A673 (cell line): ENCODE measurements around the gene ATP8B1. TPM values are rescaled to one million over a fixed set of nuclear protein-coding genes. Genes with fewer than 3 reads are reported as not detected.

ENCODE experiments used
- BruUV-seq: library from RNA; stranded (reverse); fragments of 400-500 nt; replicated peaks from 2 replicates; lab custom pipeline; 2021; lab: Mats Ljungman, UMichigan
- CTCF ChIA-PET: fragments of 300-600 bp; sonication (Branson Sonifier 250); formaldehyde crosslinking; loops from one replicate; lab custom pipeline; 2022; ENCODE audit warnings: antibody characterized with exemption; lab: Charles Lee
- POLR2A ChIA-PET: fragments of 300-600 bp; sonication (Branson Sonifier 250); formaldehyde crosslinking; loops from one replicate; lab custom pipeline; 2022; ENCODE audit warnings: antibody characterized with exemption; ENCODE audit not compliant: low non-redundant PET; lab: Charles Lee
- DNase-seq: peaks from one replicate; pipeline ENCODE4 v3.0.0-alpha.2; 2015; ENCODE audit warnings: low spot score
- H3K27ac ChIP-seq: fragments of 200-600 bp; sonication (generic); 2 replicates; pipeline ENCODE4 v1.5.1; 2016; ENCODE audit warnings: mixed run types, low read depth, mild to moderate bottlenecking, mixed read lengths, antibody characterized with exemption, low read length; ENCODE audit not compliant: poor library complexity, severe bottlenecking
- H3K27me3 ChIP-seq: fragments of 200-600 bp; sonication (generic); replicated peaks from 2 replicates; pipeline ENCODE4 v1.6.1; 2017; ENCODE audit warnings: mixed run types, low read depth, mild to moderate bottlenecking, mixed read lengths, antibody characterized with exemption, low read length; ENCODE audit not compliant: insufficient read depth, poor library complexity
- H3K36me3 ChIP-seq: fragments of 200-600 bp; sonication (generic); 2 replicates; pipeline ENCODE4 v1.6.1; 2016; ENCODE audit warnings: mixed run types, mild to moderate bottlenecking, mixed read lengths, antibody characterized with exemption, low read length; ENCODE audit not compliant: insufficient read depth, poor library complexity, severe bottlenecking
- H3K4me1 ChIP-seq: fragments of 200-600 bp; sonication (generic); 2 replicates; pipeline ENCODE4 v1.6.1; 2017; ENCODE audit warnings: mixed run types, mild to moderate bottlenecking, mixed read lengths, antibody characterized with exemption, low read length; ENCODE audit not compliant: insufficient read depth, poor library complexity, severe bottlenecking
- H3K4me3 ChIP-seq: fragments of 200-600 bp; sonication (generic); 2 replicates; pipeline ENCODE4 v1.5.1; 2016; ENCODE audit warnings: low read depth, mixed run types, mild to moderate bottlenecking, mixed read lengths, low read length; ENCODE audit not compliant: poor library complexity, severe bottlenecking
- H3K9me3 ChIP-seq: fragments of 200-600 bp; sonication (generic); 2 replicates; pipeline ENCODE4 v1.6.1; 2016; ENCODE audit warnings: mixed run types, low read depth, mild to moderate bottlenecking, mixed read lengths, antibody characterized with exemption, low read length; ENCODE audit not compliant: poor library complexity, severe bottlenecking
- EZH2 ChIP-seq: fragments of 200-600 bp; sonication (generic); IDR thresholded peaks from 2 replicates; pipeline ENCODE4 v1.6.1; 2017; ENCODE audit warnings: borderline replicate concordance, low read depth, mild to moderate bottlenecking, mixed read lengths, antibody characterized with exemption, low read length; ENCODE audit not compliant: poor library complexity, severe bottlenecking
- intact Hi-C: fragments of 100-400 bp; cut with micrococcal nuclease; formaldehyde crosslinking; loops from one replicate; pipeline ENCODE4 v1.10.0; 2022; ENCODE audit not compliant: unreplicated experiment
- total RNA-seq: library from RNA; stranded (reverse); gene quantifications from 2 replicates; pipeline ENCODE4 v1.2.3, GENCODE V29; 2021
- TF ChIP-seq, protein P1 (sequence below): fragments of 300-800, 200-600 bp; sonication (generic); conservative IDR thresholded peaks from 2 replicates; pipeline ENCODE4 v1.5.1; 2017; ENCODE audit warnings: low read depth, mild to moderate bottlenecking, antibody characterized with exemption, low read length, moderate library complexity, mixed read lengths

ATP8B1 gene
- total RNA-seq, 1 experiment from 2014 or later = 35.6 TPM

GRCh38 chr18:57834616-57835015 is 31.5 kb upstream of the ATP8B1 start:
- CTCF ChIA-PET = no interaction called here
- H3K4me1 ChIP-seq = peaks cover 17% of the 10 kb centered on the region
- DNase-seq = no peak
- BruUV-seq = no TSS peak
- TF ChIP-seq, protein P1, sequence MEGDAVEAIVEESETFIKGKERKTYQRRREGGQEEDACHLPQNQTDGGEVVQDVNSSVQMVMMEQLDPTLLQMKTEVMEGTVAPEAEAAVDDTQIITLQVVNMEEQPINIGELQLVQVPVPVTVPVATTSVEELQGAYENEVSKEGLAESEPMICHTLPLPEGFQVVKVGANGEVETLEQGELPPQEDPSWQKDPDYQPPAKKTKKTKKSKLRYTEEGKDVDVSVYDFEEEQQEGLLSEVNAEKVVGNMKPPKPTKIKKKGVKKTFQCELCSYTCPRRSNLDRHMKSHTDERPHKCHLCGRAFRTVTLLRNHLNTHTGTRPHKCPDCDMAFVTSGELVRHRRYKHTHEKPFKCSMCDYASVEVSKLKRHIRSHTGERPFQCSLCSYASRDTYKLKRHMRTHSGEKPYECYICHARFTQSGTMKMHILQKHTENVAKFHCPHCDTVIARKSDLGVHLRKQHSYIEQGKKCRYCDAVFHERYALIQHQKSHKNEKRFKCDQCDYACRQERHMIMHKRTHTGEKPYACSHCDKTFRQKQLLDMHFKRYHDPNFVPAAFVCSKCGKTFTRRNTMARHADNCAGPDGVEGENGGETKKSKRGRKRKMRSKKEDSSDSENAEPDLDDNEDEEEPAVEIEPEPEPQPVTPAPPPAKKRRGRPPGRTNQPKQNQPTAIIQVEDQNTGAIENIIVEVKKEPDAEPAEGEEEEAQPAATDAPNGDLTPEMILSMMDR = no peak
- no peak for TF ChIP-seq EZH2
- intact Hi-C loops = no loop called here
- H3K36me3 ChIP-seq = no peaks in the 10 kb centered on the region
- H3K27ac ChIP-seq = no peak overlapping the region
- no peaks in the 10 kb centered on the region for H3K9me3 ChIP-seq
- no peaks in the 10 kb centered on the region for H3K27me3 ChIP-seq
- POLR2A ChIA-PET = no interaction called here
- H3K4me3 ChIP-seq = no peak overlapping the region

DNA sequence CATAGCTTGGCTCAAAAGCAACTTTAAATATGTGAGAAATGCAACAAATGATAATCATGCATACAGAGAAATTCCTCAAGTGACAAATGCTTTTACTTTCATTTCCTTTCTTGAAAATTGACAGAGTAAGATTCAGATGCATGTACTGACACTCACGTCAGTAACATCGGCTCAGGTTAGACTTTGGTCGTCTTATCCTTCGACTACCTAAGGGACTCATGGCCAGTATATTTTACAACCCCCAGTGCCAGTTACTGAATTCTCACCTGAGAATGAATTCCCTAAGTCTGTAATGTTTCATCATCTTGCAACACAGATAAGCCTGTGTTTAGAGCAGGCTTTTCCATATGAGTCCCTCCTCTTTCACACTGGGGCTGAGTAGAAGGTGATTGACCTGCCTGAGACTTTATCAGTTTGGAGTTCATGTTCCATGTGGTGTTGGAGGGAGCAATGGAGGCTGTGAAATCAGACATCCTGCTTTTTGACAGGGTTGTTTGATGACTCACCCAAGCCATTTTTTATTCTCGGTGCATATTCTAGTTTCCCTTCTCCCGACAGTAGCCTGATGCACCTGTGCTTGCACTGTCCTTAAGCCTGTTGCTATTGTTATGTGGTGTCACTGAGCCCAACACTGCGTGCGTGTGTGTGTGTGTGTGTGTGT is 30.5 kb upstream of the ATP8B1 start:
- POLR2A ChIA-PET = no interaction called here

DNA sequence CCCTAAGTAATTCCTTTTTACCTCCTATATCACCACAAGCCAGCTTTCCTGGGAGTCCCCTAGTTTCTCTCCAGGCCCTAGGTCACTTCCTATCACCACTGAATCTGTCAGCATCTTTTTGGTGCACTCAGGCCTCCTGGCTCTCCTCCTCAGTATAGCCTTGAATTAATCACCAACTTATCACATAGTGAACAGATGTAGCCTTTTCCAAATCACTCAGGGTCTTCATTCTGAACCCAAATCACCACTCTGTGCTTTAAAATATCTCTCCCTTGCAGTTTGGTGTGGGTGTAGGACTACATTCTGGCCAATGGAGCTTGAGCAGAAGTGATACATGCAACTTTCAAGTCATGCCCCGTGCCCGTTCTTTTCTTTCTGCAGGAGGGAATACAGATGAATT is 29.6 kb upstream of the ATP8B1 start:
- Histone ChIP-seq H3K4me3 (no peak overlapping the region), H3K27me3 (no peaks in the 10 kb centered on the region), H3K27ac (no peak overlapping the region), H3K36me3 (no peaks in the 10 kb centered on the region), H3K4me1 (peaks cover 7% of the 10 kb centered on the region), H3K9me3 (no peaks in the 10 kb centered on the region)
- BruUV-seq = no TSS peak
- DNase-seq = no peak
- TF ChIP-seq EZH2 = no peak
- TF ChIP-seq, protein P1 = no peak
- intact Hi-C loops = no loop called here
- ChIA-PET POLR2A (no interaction called here), CTCF (no interaction called here)

More for the DNA sequence above, 30.5 kb upstream of the ATP8B1 start:
- no peaks in the 10 kb centered on the region for H3K27me3 ChIP-seq
- H3K4me1 ChIP-seq = peaks cover 16% of the 10 kb centered on the region
- H3K4me3 ChIP-seq = no peak overlapping the region
- intact Hi-C loops = no loop called here
- CTCF ChIA-PET = no interaction called here
- H3K9me3 ChIP-seq = no peaks in the 10 kb centered on the region
- TF ChIP-seq, protein P1 = no peak
- TF ChIP-seq EZH2 = no peak
- H3K36me3 ChIP-seq = no peaks in the 10 kb centered on the region
- no peak for DNase-seq
- no TSS peak for BruUV-seq
- H3K27ac ChIP-seq = peak overlapping the region; percentile 12
